Liver (tissue), 3 donors: ENCODE data around the gene MS4A1.

Experiments
- ATF3 ChIP-seq: IDR thresholded peaks from 2 replicates; pipeline ENCODE4 v1.6.1; 2016; ENCODE audit warnings: antibody characterized with exemption
- CTCF ChIP-seq: fragments of 150-350 bp; IDR thresholded peaks from 2 replicates; pipeline ENCODE4 v1.5.1; 2017; ENCODE audit warnings: improper control_type of control experiment, low read depth, low read length; ENCODE audit not compliant: missing input control
- GABPA ChIP-seq, 2 donors: IDR thresholded peaks in 1 of 2; conservative IDR thresholded peaks in 1 of 2; 2 replicates each; pipeline ENCODE4 v1.6.1; 2016; ENCODE audit warnings: antibody characterized with exemption in 2 of 2, mild to moderate bottlenecking in 1 of 2, moderate library complexity in 1 of 2
- MAX ChIP-seq: IDR thresholded peaks from 2 replicates; pipeline ENCODE4 v1.6.1; 2016; ENCODE audit warnings: antibody characterized with exemption
- RAD21 ChIP-seq, 2 donors: IDR thresholded peaks; 2 replicates each; pipeline ENCODE4 v1.6.1; 2016; ENCODE audit warnings: antibody characterized with exemption in 2 of 2, mild to moderate bottlenecking in 2 of 2
- REST ChIP-seq: IDR thresholded peaks from 2 replicates; pipeline ENCODE4 v1.6.1; 2016; ENCODE audit warnings: antibody characterized with exemption, mild to moderate bottlenecking
- RXRA ChIP-seq, 2 donors: IDR thresholded peaks; 2 replicates each; pipeline ENCODE4 v1.6.1; 2017 to 2018; ENCODE audit warnings: antibody characterized with exemption in 2 of 2, mild to moderate bottlenecking in 1 of 2
- TAF1 ChIP-seq: conservative IDR thresholded peaks from 2 replicates; pipeline ENCODE4 v1.6.1; 2016; ENCODE audit warnings: antibody characterized with exemption, mild to moderate bottlenecking
- donor health status: healthy.
- donor health status: healthy.

- TF ChIP-seq CTCF = no peak
- no peak for TF ChIP-seq RXRA (IDR thresholded peaks at IDR 0.05)
- TF ChIP-seq GABPA (IDR thresholded peaks at IDR 0.05 in 1 of 2, conservative IDR thresholded peaks at IDR 0.05 in 1 of 2) = no peak
- no peak for TF ChIP-seq REST
- TF ChIP-seq ATF3 = no peak
- no peak for TF ChIP-seq MAX
- TF ChIP-seq RAD21 (IDR thresholded peaks at IDR 0.05) = no peak
- no peak for TF ChIP-seq TAF1
Measured at GRCh38 chr11:60433401-60433800, 22.2 kb upstream of the MS4A1 start.
